ENCODE measurements around the gene NTN4. TPM values are rescaled to one million over a fixed set of nuclear protein-coding genes. Genes with fewer than 3 reads are reported as not detected.
"Not testable (repeated sequence)": the region's sequence is repeated elsewhere in the genome, so short reads cannot be mapped to it uniquely, and the experiment has no call there.

Gene NTN4
- total RNA-seq, 4 donors from 2014 or later: 5.0 to 22.5 (median 12.4) TPM

GRCh38 chr12:95739561-95740313 is 50.8 kb downstream of the NTN4 start:
- Histone ChIP-seq H3K27me3 (no peaks in the 10 kb centered on the region), H3K9me3 (no peaks in the 10 kb centered on the region), H3K36me3 (peaks cover 0 to 6% (median 0%) of the 10 kb centered on the region in 3 donors), H3K4me3 (no peak overlapping the region), H3K27ac (peak overlapping the region in 3 of 4 donors; percentile 31 to 38 (median 38)), H3K4me1 (peaks cover 0 to 22% (median 0%) of the 10 kb centered on the region in 3 donors)
- no peak for DNase-seq
- TF ChIP-seq, protein P1, sequence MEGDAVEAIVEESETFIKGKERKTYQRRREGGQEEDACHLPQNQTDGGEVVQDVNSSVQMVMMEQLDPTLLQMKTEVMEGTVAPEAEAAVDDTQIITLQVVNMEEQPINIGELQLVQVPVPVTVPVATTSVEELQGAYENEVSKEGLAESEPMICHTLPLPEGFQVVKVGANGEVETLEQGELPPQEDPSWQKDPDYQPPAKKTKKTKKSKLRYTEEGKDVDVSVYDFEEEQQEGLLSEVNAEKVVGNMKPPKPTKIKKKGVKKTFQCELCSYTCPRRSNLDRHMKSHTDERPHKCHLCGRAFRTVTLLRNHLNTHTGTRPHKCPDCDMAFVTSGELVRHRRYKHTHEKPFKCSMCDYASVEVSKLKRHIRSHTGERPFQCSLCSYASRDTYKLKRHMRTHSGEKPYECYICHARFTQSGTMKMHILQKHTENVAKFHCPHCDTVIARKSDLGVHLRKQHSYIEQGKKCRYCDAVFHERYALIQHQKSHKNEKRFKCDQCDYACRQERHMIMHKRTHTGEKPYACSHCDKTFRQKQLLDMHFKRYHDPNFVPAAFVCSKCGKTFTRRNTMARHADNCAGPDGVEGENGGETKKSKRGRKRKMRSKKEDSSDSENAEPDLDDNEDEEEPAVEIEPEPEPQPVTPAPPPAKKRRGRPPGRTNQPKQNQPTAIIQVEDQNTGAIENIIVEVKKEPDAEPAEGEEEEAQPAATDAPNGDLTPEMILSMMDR (IDR thresholded peaks at IDR 0.05): no peak
- no peak for TF ChIP-seq POLR2A (IDR thresholded peaks at IDR 0.05)
- 76 to 77% methylated on average over 12 to 13 of the region's 13 CpGs for WGBS, 2 donors
- intact Hi-C loops (cut with DNase I): no loop called here

DNA sequence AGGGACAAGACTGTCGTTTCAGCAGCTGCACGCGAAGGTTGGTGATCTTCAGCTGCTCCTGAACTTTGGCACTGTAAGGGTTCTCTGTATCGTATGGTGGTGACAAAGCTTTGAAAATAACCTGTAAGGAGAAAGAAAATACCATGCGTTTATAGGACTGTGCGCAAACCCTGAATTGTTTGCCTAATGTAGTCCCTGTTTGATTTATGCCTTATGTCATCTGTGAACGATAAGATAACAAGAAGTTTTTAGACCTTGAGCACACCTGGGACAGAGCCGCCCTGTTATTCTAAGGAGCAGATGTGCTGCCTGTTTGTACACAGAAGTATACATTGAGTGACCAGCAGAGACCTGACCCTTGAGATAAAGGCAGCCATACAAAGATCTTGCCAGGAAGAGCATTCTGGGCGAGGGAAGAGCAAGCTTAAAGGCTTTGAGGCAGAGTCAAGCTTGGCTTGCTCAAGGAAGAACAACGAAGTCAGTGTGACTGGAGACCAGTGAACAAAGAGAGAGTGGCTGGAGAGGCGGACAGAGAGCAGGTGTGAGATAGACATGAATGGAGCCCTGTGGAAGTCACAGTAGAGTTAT is 52.4 kb downstream of the NTN4 start:
- WGBS, 2 donors: 78 to 84% methylated on average over 11 of the region's 11 CpGs
- Histone ChIP-seq H3K27me3 (no peaks in the 10 kb centered on the region), H3K27ac (no peak overlapping the region), H3K4me3 (no peak overlapping the region), H3K9me3 (no peaks in the 10 kb centered on the region), H3K36me3 (peaks cover 0 to 6% (median 0%) of the 10 kb centered on the region in 3 donors), H3K4me1 (peaks cover 0 to 25% (median 7%) of the 10 kb centered on the region in 3 donors)
- no peak for DNase-seq
- no peak for TF ChIP-seq POLR2A (IDR thresholded peaks at IDR 0.05)
- TF ChIP-seq, protein P1 (IDR thresholded peaks at IDR 0.05): no peak
- intact Hi-C loops (cut with DNase I): no loop called here

GRCh38 chr12:95736631-95737030 is 53.9 kb downstream of the NTN4 start:
- DNase-seq: no peak
- H3K4me3 ChIP-seq: no peak overlapping the region

GRCh38 chr12:95735728-95736127 is 54.8 kb downstream of the NTN4 start:
- DNase-seq; H3K4me3 ChIP-seq; intact Hi-C loops (cut with DNase I); H3K36me3 ChIP-seq; H3K27me3 ChIP-seq; H3K27ac ChIP-seq; H3K9me3 ChIP-seq: not testable (repeated sequence)
- peaks cover 0 to 25% (median 8%) of the 10 kb centered on the region in 3 donors for H3K4me1 ChIP-seq
- WGBS, 2 donors: 76 to 78% methylated on average over 5 of the region's 5 CpGs

More at GRCh38 chr12:95736631-95737030, 53.9 kb downstream of the NTN4 start:
- no peaks in the 10 kb centered on the region for H3K27me3 ChIP-seq
- H3K27ac ChIP-seq: peak overlapping the region in 1 of 4 donors; percentile 0
- peaks cover 0 to 6% (median 0%) of the 10 kb centered on the region in 3 donors for H3K36me3 ChIP-seq
- no peak for TF ChIP-seq POLR2A (IDR thresholded peaks at IDR 0.05)
- TF ChIP-seq, protein P1 (IDR thresholded peaks at IDR 0.05): no peak
- 57 to 86% methylated on average over 2 of the region's 2 CpGs for WGBS, 2 donors
- H3K4me1 ChIP-seq: peaks cover 0 to 29% (median 8%) of the 10 kb centered on the region in 3 donors
- intact Hi-C loops (cut with DNase I): no loop called here
- no peaks in the 10 kb centered on the region for H3K9me3 ChIP-seq

GRCh38 chr12:95733141-95733825 is 57.3 kb downstream of the NTN4 start:
- no peak for DNase-seq
- Histone ChIP-seq H3K36me3 (peaks cover 0 to 10% (median 0%) of the 10 kb centered on the region in 3 donors), H3K27ac (peak overlapping the region in 3 of 4 donors; percentile 29 to 70 (median 66)), H3K4me3 (no peak overlapping the region), H3K27me3 (no peaks in the 10 kb centered on the region), H3K4me1 (peaks cover 0 to 15% (median 8%) of the 10 kb centered on the region in 3 donors), H3K9me3 (no peaks in the 10 kb centered on the region)
- TF ChIP-seq, protein P1 (IDR thresholded peaks at IDR 0.05): no peak
- TF ChIP-seq POLR2A (IDR thresholded peaks at IDR 0.05): no peak
- 48 to 54% methylated on average over 3 of the region's 3 CpGs for WGBS, 2 donors
- intact Hi-C loops (cut with DNase I): no loop called here

All from esophagus squamous epithelium (tissue), 5 donors.